ENCODE data around the gene SCAF11.
"Not testable (repeated sequence)": the region's sequence is repeated elsewhere in the genome, so short reads cannot be mapped to it uniquely, and the experiment has no call there.

The SCAF11 gene, protein sequence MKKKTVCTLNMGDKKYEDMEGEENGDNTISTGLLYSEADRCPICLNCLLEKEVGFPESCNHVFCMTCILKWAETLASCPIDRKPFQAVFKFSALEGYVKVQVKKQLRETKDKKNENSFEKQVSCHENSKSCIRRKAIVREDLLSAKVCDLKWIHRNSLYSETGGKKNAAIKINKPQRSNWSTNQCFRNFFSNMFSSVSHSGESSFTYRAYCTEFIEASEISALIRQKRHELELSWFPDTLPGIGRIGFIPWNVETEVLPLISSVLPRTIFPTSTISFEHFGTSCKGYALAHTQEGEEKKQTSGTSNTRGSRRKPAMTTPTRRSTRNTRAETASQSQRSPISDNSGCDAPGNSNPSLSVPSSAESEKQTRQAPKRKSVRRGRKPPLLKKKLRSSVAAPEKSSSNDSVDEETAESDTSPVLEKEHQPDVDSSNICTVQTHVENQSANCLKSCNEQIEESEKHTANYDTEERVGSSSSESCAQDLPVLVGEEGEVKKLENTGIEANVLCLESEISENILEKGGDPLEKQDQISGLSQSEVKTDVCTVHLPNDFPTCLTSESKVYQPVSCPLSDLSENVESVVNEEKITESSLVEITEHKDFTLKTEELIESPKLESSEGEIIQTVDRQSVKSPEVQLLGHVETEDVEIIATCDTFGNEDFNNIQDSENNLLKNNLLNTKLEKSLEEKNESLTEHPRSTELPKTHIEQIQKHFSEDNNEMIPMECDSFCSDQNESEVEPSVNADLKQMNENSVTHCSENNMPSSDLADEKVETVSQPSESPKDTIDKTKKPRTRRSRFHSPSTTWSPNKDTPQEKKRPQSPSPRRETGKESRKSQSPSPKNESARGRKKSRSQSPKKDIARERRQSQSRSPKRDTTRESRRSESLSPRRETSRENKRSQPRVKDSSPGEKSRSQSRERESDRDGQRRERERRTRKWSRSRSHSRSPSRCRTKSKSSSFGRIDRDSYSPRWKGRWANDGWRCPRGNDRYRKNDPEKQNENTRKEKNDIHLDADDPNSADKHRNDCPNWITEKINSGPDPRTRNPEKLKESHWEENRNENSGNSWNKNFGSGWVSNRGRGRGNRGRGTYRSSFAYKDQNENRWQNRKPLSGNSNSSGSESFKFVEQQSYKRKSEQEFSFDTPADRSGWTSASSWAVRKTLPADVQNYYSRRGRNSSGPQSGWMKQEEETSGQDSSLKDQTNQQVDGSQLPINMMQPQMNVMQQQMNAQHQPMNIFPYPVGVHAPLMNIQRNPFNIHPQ (N-terminal part only)

DNA sequence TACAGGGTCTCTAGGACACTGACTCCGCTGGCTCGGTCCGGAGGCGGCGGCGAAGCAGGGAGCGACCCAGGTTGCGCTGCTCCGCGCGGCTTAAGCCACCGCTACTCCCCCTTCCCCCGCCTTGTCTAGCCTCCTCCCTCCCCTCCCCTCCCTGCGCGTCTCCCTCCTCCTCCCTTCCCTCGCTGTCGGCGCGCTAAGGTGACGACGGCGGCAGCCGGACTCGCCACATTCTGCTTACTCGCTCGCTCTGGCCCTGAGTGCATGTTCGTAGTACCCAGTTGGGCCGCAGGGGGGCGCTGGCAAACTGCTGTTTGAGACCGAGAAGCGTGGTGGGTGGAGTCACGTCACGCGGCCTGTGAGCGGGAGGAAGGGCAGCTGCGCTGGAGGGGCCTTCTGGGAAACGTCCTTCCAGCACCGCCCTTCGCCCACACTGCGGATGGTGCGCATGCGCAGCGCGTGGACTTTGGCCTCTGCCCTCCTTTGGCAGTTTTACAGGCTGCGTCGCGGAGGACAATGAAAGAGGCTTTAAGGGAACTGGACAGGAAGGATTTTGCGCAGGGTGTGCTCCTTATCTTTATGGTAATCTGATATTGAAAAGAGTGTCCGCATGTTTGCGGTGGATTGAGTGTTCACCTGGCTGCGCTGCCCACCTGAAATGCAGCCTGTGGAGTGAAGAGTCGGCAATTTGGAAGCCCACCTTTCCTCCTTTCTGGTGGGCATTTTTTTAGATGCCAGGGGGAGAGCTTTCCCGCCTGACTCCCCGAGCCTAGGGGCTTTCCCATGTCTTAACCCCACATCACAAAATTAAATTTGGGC, at the start of gene SCAF11:
Gene SCAF11, minus strand, starts transcription at position 107 of the 816 bp plus-strand sequence. CDS start 26,407 bp downstream, outside the sequence.
- Histone ChIP-seq H2AFZ (peak within 1 kb of the TSS; percentile 97), H3K79me2 (peaks cover 29% of the 10 kb centered on the region), H3K9ac (peak within 1 kb of the TSS; percentile 98), H3K4me1 (peaks cover 19% of the 10 kb centered on the region), H3K36me3 (ENCODE audit: control insufficient read depth, insufficient read depth, low read length) (no peaks in the 10 kb centered on the region), H3K27me3 (ENCODE audit: control insufficient read depth, insufficient read depth, low read length) (no peaks in the 10 kb centered on the region), H3K4me3 (ENCODE audit: low read depth, low read length) (peak within 1 kb of the TSS; percentile 95), H3K27ac (peak within 1 kb of the TSS; percentile 93), H3K4me2 (ENCODE audit: low read length) (peak within 1 kb of the TSS; percentile 93), H3K9me3 (ENCODE audit: control insufficient read depth, low read length) (no peaks in the 10 kb centered on the region)
- TF ChIP-seq, protein P1, sequence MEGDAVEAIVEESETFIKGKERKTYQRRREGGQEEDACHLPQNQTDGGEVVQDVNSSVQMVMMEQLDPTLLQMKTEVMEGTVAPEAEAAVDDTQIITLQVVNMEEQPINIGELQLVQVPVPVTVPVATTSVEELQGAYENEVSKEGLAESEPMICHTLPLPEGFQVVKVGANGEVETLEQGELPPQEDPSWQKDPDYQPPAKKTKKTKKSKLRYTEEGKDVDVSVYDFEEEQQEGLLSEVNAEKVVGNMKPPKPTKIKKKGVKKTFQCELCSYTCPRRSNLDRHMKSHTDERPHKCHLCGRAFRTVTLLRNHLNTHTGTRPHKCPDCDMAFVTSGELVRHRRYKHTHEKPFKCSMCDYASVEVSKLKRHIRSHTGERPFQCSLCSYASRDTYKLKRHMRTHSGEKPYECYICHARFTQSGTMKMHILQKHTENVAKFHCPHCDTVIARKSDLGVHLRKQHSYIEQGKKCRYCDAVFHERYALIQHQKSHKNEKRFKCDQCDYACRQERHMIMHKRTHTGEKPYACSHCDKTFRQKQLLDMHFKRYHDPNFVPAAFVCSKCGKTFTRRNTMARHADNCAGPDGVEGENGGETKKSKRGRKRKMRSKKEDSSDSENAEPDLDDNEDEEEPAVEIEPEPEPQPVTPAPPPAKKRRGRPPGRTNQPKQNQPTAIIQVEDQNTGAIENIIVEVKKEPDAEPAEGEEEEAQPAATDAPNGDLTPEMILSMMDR (IDR thresholded peaks at IDR 0.05), result peak; percentile 99

DNA sequence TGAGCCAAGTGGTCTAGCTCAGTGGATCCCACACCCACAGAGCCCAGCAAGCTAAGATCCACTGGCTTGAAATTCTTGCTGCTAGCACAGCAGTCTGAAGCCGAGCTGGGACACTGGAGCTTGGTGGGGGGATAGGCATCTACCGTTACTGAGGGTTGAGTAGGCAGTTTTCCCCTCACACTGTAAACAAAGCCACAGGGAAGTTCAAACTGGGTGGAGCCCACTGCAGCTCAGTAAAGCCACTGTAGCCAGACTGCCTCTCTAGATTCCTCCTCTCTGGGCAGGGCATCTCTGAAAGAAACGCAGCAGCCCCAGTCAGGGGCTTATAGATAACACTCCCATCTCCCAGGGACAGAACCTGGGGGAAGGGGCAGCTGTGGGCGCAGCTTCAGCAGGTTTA, 46.7 kb upstream of the SCAF11 start:
- not testable (repeated sequence) for H3K9ac ChIP-seq; H3K79me2 ChIP-seq; H3K4me2 ChIP-seq (ENCODE audit: low read length); H3K4me1 ChIP-seq; H3K27ac ChIP-seq; H3K27me3 ChIP-seq (ENCODE audit: control insufficient read depth, insufficient read depth, low read length); H3K36me3 ChIP-seq (ENCODE audit: control insufficient read depth, insufficient read depth, low read length); H3K4me3 ChIP-seq (ENCODE audit: low read depth, low read length); H3K9me3 ChIP-seq (ENCODE audit: control insufficient read depth, low read length); H2AFZ ChIP-seq

DNA sequence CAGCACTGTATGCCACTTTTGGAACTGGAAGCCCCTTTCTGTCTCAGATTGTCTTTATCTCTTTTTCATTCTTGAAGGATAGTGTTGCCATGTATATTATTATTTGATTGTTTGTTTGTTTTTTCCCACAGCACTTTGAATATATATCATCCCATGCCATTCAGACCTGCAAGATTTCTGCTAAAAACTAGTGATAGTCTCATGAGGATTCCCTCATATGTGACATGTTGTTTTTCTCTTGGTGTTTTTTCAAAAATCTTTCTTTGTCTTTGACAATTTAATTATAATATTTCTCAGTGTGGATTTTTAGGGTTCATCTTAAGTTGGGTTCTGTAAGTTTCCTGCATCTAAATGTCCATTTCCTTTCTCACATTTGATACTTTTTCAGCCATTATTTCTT, 36.8 kb upstream of the SCAF11 start:
- Histone ChIP-seq H3K4me3 (ENCODE audit: low read depth, low read length) (no peak overlapping the region), H3K9me3 (ENCODE audit: control insufficient read depth, low read length) (no peaks in the 10 kb centered on the region)

DNA sequence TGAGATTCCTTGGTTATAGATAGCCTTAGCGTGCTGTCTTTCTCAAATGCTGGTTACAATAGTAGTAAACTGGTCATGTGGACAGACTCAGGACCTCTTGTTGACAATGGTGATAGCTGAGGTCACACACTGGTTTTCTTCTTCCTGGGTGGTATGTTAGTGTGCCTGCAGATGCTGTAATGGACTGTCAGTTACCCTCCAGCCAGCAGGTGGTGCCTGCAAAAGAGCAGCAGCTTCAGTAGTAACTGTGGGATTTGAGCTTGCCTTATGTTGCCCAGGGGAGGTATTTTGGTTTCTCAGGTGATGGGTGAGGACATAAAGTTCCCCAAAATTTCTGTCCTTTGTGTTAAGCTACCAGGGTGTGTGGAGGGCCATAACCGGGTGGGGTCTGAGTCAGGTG, 33.7 kb upstream of the SCAF11 start:
- no peak overlapping the region for H3K4me3 ChIP-seq (ENCODE audit: low read depth, low read length)
- no peak overlapping the region for H2AFZ ChIP-seq
- H3K79me2 ChIP-seq, result no peaks in the 10 kb centered on the region
- H3K9ac ChIP-seq, result no peak overlapping the region
- no peaks in the 10 kb centered on the region for H3K36me3 ChIP-seq (ENCODE audit: control insufficient read depth, insufficient read depth, low read length)
- no peaks in the 10 kb centered on the region for H3K9me3 ChIP-seq (ENCODE audit: control insufficient read depth, low read length)
- TF ChIP-seq, protein P1 (IDR thresholded peaks at IDR 0.05), result no peak
- H3K27me3 ChIP-seq (ENCODE audit: control insufficient read depth, insufficient read depth, low read length), result no peaks in the 10 kb centered on the region
- H3K27ac ChIP-seq, result no peak overlapping the region
- H3K4me1 ChIP-seq, result no peaks in the 10 kb centered on the region
- no peak overlapping the region for H3K4me2 ChIP-seq (ENCODE audit: low read length)

More for the DNA sequence above, 36.8 kb upstream of the SCAF11 start:
- Histone ChIP-seq H3K27me3 (ENCODE audit: control insufficient read depth, insufficient read depth, low read length) (no peaks in the 10 kb centered on the region), H3K9ac (no peak overlapping the region), H3K4me1 (no peaks in the 10 kb centered on the region), H3K36me3 (ENCODE audit: control insufficient read depth, insufficient read depth, low read length) (no peaks in the 10 kb centered on the region), H3K4me2 (ENCODE audit: low read length) (no peak overlapping the region), H3K27ac (no peak overlapping the region), H3K79me2 (no peaks in the 10 kb centered on the region), H2AFZ (no peak overlapping the region)
- TF ChIP-seq, protein P1 (IDR thresholded peaks at IDR 0.05), result no peak

All from parathyroid adenoma (tissue), 2 donors.